ENCODE results near the gene TLE4.
"Not testable (repeated sequence)": the region's sequence is repeated elsewhere in the genome, so short reads cannot be mapped to it uniquely, and the experiment has no call there.

Gene TLE4

GRCh38 chr9:79632060-79632459 is 60.3 kb downstream of the TLE4 start:
- H3K27ac ChIP-seq, result no peak overlapping the region
- TF ChIP-seq ZFX (IDR thresholded peaks at IDR 0.05) (no peak), CTCF (conservative IDR thresholded peaks at IDR 0.05) (no peak)

GRCh38 chr9:79632705-79633104 is 60.9 kb downstream of the TLE4 start:
- no peak overlapping the region for H3K27ac ChIP-seq
- TF ChIP-seq CTCF (conservative IDR thresholded peaks at IDR 0.05) (no peak), ZFX (IDR thresholded peaks at IDR 0.05) (no peak)

DNA sequence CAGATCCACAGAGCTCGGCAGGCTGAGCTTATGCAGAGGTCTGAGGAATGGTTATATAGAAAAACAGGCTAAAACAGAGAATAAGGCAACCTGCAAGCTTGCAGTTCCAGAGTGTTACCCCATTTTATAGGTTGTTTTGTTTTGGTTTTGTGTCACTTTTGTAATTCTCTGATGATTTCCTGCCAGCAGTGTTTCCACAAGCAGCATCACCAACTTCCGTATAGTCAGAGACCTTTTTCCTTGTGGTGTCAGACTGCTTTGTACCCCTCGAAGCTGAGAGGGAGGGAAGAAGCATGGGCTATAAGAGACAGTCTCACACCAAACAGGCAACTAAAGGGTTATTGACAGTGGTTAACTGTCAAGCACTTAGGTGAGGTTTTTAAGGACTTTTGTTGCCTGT is 61.8 kb downstream of the TLE4 start:
- H3K27ac ChIP-seq, result no peak overlapping the region
- TF ChIP-seq ZFX (IDR thresholded peaks at IDR 0.05) (no peak), CTCF (conservative IDR thresholded peaks at IDR 0.05) (no peak)

DNA sequence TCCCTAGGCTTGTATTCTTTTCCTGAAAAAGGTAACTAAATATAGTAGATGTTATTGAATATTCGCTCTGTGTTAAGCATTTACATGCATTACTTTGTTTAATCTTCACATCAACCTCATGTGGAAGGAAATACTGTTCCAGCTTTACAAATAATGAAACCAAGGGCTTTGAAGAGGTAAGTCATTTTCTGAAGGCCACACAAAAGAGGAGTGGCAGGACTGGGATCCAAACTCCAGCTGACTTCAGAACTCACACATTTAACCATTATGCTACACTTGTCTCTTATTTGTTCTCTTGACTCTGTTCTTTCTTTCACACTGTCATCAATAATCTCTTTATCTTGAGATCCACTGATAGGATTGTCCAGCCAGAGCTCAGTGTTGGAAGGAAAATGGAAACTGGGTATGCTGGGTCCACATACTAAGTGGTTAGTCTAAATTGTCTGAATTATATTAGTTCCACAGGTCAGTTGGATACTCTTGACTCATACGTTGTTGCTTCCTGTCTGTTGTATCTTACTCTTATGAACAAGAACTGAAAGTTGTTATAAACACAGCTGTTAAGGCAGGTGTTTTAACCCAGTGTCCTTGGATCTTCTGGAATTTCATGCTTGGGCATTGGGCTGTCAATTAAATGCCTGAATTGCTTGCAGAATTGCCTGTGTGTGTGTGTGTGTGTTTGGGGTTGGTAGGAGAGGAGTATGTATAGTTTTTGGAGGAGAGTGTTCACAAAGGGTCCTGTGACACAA is 65.6 kb downstream of the TLE4 start:
- no peak overlapping the region for H3K27ac ChIP-seq
- TF ChIP-seq CTCF (conservative IDR thresholded peaks at IDR 0.05) (no peak), ZFX (IDR thresholded peaks at IDR 0.05) (no peak)

- H3K27ac ChIP-seq, result no peak overlapping the region
- TF ChIP-seq CTCF (conservative IDR thresholded peaks at IDR 0.05) (no peak), ZFX (IDR thresholded peaks at IDR 0.05) (no peak)
Measured at GRCh38 chr9:79638806-79639205, 67.0 kb downstream of the TLE4 start.

GRCh38 chr9:79639354-79639753 is 67.6 kb downstream of the TLE4 start:
- H3K27ac ChIP-seq, result no peak overlapping the region
- no peak for TF ChIP-seq ZFX (IDR thresholded peaks at IDR 0.05)
- TF ChIP-seq CTCF (conservative IDR thresholded peaks at IDR 0.05), result no peak

DNA sequence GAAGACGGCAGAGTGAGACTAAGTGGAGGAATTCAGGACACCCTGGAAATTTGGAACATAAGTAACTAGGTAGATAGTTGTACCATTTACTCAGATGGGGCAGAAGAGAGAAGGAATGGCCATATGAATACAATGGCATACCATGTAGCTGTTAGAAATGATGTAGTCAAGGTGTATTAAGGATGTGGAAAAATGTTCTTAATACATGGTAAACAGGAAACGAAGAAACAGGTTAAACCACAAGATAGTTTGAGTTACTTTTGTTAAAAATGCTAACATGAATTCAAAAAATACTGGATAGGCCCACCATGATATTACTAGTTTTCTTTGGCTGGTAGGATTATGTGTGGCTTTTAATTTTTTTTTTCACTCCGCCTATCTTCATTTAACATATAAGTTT is 68.3 kb downstream of the TLE4 start:
- not testable (repeated sequence) for H3K27ac ChIP-seq

GRCh38 chr9:79641070-79641469 is 69.3 kb downstream of the TLE4 start:
- TF ChIP-seq ZFX (IDR thresholded peaks at IDR 0.05) (no peak), CTCF (conservative IDR thresholded peaks at IDR 0.05) (no peak)

More at GRCh38 chr9:79641070-79641469, 69.3 kb downstream of the TLE4 start:
- no peak overlapping the region for H3K27ac ChIP-seq

Data from C4-2B (cell line).